Measurements from ENCODE around the gene PTGIS.

- TF ChIP-seq POLR2AphosphoS5 (IDR thresholded peaks at IDR 0.05; ENCODE audit: low read depth, low read length) (no peak), TAF1 (IDR thresholded peaks at IDR 0.05; ENCODE audit: borderline replicate concordance, low read depth, low read length) (no peak)
These were observed 578 bp upstream of the PTGIS start for GRCh38 chr20:49568278-49569151.
